Measurements from ENCODE around the gene EGFR.

EGFR gene

GRCh38 chr7:55077561-55078410 is 59.0 kb downstream of the EGFR start:
- H3K27me3 ChIP-seq (ENCODE audit: insufficient read depth, low read length) = no peaks in the 10 kb centered on the region
- no peaks in the 10 kb centered on the region for H3K9me3 ChIP-seq (ENCODE audit: low read length)
- no peaks in the 10 kb centered on the region for H3K4me1 ChIP-seq (ENCODE audit: insufficient read depth, low read length)
- no peak overlapping the region for H2AFZ ChIP-seq (ENCODE audit: low read depth, low read length)
- no peaks in the 10 kb centered on the region for H3K36me3 ChIP-seq (ENCODE audit: insufficient read depth, low read length)
- H3K4me3 ChIP-seq (ENCODE audit: low read length) = no peak overlapping the region

- no peaks in the 10 kb centered on the region for H3K36me3 ChIP-seq (ENCODE audit: insufficient read depth, low read length)
- H3K27me3 ChIP-seq (ENCODE audit: insufficient read depth, low read length) = no peaks in the 10 kb centered on the region
- H3K9me3 ChIP-seq (ENCODE audit: low read length) = no peaks in the 10 kb centered on the region
- no peak overlapping the region for H2AFZ ChIP-seq (ENCODE audit: low read depth, low read length)
- H3K4me3 ChIP-seq (ENCODE audit: low read length) = no peak overlapping the region
- H3K4me1 ChIP-seq (ENCODE audit: insufficient read depth, low read length) = no peaks in the 10 kb centered on the region
Observed at GRCh38 chr7:55078465-55079372, 59.9 kb downstream of the EGFR start.

DNA sequence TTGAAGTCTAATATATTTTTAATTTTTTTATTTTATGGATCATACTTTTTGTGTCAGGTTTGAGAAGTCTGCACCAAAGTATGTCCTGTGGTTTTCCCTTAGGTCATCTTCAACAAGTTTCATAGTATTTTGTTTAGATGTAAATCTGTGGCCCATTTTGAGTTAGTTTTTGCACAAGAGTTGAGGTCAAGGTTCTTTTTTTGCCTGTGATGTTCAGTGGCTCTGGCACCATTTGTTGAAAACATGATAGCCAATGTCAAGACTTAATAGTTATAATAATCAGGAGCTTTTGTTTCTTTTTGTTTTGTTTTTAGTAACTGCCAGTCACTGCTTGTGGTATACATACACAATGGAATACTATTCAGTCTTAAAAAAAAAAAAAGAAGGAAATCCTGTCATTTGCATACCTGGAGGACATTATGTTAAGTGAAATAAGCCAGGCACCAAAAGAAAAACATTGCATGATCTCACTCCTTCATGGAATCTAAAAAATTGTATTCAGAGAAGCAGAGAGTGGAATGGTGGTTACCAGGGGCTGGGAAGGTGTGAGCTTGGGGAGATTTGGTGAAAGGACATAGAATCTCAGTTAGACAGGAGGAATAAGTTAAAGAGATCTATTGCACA is 61.3 kb downstream of the EGFR start:
- Histone ChIP-seq H3K27me3 (ENCODE audit: insufficient read depth, low read length) (no peaks in the 10 kb centered on the region), H3K4me1 (ENCODE audit: insufficient read depth, low read length) (peaks cover 5% of the 10 kb centered on the region), H3K36me3 (ENCODE audit: insufficient read depth, low read length) (no peaks in the 10 kb centered on the region), H3K4me3 (ENCODE audit: low read length) (no peak overlapping the region), H2AFZ (ENCODE audit: low read depth, low read length) (no peak overlapping the region), H3K9me3 (ENCODE audit: low read length) (no peaks in the 10 kb centered on the region)

DNA sequence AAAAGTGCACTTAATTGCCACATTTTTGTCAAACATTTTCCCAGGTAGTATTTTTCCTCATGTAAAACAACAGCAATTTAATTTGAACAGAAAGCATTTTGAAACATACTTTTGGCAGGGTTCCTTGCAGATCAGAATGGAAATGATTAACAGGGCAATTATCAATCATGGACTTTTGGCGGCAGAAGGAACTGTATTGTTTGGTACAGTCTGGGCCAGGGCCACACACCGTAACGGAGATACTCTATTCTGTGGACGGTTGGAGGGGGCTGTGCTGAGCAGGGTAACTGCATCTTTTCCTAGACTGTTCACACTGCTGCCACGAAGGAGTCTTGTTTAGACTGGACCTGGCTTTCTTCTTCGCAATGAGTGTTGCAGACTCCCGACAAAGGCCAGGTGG is 62.3 kb downstream of the EGFR start:
- peaks cover 8% of the 10 kb centered on the region for H3K4me1 ChIP-seq (ENCODE audit: insufficient read depth, low read length)
- H2AFZ ChIP-seq (ENCODE audit: low read depth, low read length) = no peak overlapping the region

DNA sequence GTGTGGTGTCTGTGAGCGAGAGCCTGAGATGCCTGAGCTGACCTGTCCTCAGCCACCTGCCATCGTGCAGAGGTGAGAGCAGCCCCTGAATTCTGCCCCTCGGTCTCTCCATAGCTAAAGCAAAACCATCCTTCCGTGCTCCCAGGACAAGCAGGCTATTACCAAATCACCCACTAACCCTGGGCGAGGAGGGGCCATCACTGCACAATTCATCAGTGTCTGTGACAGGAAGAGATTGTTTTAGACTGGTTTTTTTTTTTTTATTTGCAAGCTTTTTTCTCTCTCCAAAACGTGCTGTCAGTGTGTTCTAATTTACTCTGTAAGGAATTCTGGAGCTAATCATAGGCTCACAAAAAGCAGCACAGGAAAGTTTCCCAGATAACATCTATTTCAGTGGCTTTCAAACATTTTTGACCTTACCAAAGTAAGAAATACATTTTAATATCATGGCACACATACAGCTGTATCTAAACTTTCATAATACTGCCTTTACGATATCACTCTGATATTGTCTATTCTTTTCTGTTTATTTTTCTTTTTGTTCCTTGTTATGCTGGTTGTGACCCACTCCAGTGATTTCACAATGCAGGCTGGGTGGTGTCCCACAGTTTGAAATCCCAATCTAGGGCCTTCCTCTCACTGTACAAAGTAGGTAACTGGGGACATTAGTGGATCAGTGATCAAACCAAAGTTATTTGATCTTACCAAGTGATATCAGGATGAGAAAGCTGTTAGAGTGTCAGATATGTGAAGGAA is 62.8 kb downstream of the EGFR start:
- Histone ChIP-seq H3K27me3 (ENCODE audit: insufficient read depth, low read length) (no peaks in the 10 kb centered on the region), H3K4me1 (ENCODE audit: insufficient read depth, low read length) (peaks cover 8% of the 10 kb centered on the region), H3K4me3 (ENCODE audit: low read length) (no peak overlapping the region), H3K36me3 (ENCODE audit: insufficient read depth, low read length) (no peaks in the 10 kb centered on the region), H3K9me3 (ENCODE audit: low read length) (no peaks in the 10 kb centered on the region), H2AFZ (ENCODE audit: low read depth, low read length) (no peak overlapping the region)

More for the DNA sequence above, 62.3 kb downstream of the EGFR start:
- H3K9me3 ChIP-seq (ENCODE audit: low read length) = no peaks in the 10 kb centered on the region
- no peaks in the 10 kb centered on the region for H3K27me3 ChIP-seq (ENCODE audit: insufficient read depth, low read length)
- H3K4me3 ChIP-seq (ENCODE audit: low read length) = no peak overlapping the region
- no peaks in the 10 kb centered on the region for H3K36me3 ChIP-seq (ENCODE audit: insufficient read depth, low read length)

DNA sequence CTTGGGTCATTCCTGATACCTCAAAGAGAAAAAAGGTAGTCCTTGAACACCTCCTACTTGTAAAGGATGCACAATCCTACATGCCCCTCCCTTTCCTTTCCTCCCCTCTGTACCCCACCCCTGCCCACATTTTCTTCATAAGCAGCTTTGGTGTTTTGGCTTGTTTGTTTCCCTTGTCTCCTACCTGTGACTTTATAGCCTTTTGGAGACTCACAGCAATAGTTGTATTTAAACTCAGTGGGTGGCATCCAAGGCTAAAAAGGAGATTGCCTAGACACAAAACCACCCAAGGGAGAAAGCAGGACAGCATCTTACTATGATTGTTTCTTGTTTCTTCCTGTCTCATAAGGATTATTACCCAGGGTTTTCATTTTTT is 63.4 kb downstream of the EGFR start:
- H3K36me3 ChIP-seq (ENCODE audit: insufficient read depth, low read length) = no peaks in the 10 kb centered on the region

GRCh38 chr7:55083206-55083605 is 64.4 kb downstream of the EGFR start:
- H3K36me3 ChIP-seq (ENCODE audit: insufficient read depth, low read length) = no peaks in the 10 kb centered on the region
- H3K4me3 ChIP-seq (ENCODE audit: low read length) = no peak overlapping the region

More for the DNA sequence above, 63.4 kb downstream of the EGFR start:
- Histone ChIP-seq H3K9me3 (ENCODE audit: low read length) (no peaks in the 10 kb centered on the region), H3K4me1 (ENCODE audit: insufficient read depth, low read length) (peaks cover 8% of the 10 kb centered on the region), H3K4me3 (ENCODE audit: low read length) (no peak overlapping the region), H3K27me3 (ENCODE audit: insufficient read depth, low read length) (no peaks in the 10 kb centered on the region), H2AFZ (ENCODE audit: low read depth, low read length) (no peak overlapping the region)

DNA sequence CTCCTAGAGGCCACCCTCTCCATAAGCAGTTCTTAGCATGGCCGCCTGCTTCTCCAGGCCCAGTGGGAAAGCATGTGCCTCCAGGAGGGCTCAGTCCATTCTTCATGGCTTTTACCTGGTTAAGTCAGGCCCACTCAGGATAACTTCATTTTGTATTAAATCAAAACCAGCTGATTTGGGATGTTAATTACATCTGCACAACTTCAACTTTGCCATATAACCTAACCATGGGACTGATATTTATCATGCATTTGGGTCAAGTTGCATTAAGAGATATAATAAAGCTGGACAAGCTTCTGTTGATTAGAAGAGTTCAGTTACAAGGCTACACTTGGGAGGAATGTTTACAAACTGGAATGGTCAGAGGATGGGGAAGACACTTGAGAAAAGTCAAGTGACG is 65.5 kb downstream of the EGFR start:
- H3K4me1 ChIP-seq (ENCODE audit: insufficient read depth, low read length) = peaks cover 8% of the 10 kb centered on the region
- H3K4me3 ChIP-seq (ENCODE audit: low read length) = no peak overlapping the region
- no peaks in the 10 kb centered on the region for H3K36me3 ChIP-seq (ENCODE audit: insufficient read depth, low read length)
- no peak overlapping the region for H2AFZ ChIP-seq (ENCODE audit: low read depth, low read length)
- no peaks in the 10 kb centered on the region for H3K9me3 ChIP-seq (ENCODE audit: low read length)
- no peaks in the 10 kb centered on the region for H3K27me3 ChIP-seq (ENCODE audit: insufficient read depth, low read length)

More at GRCh38 chr7:55083206-55083605, 64.4 kb downstream of the EGFR start:
- H3K4me1 ChIP-seq (ENCODE audit: insufficient read depth, low read length) = peaks cover 8% of the 10 kb centered on the region
- H3K9me3 ChIP-seq (ENCODE audit: low read length) = no peaks in the 10 kb centered on the region
- H2AFZ ChIP-seq (ENCODE audit: low read depth, low read length) = no peak overlapping the region
- no peaks in the 10 kb centered on the region for H3K27me3 ChIP-seq (ENCODE audit: insufficient read depth, low read length)

- Histone ChIP-seq H3K36me3 (ENCODE audit: insufficient read depth, low read length) (no peaks in the 10 kb centered on the region), H3K9me3 (ENCODE audit: low read length) (no peaks in the 10 kb centered on the region), H3K4me3 (ENCODE audit: low read length) (no peak overlapping the region), H3K27me3 (ENCODE audit: insufficient read depth, low read length) (no peaks in the 10 kb centered on the region), H3K4me1 (ENCODE audit: insufficient read depth, low read length) (peaks cover 13% of the 10 kb centered on the region), H2AFZ (ENCODE audit: low read depth, low read length) (no peak overlapping the region)
Observed at GRCh38 chr7:55085511-55086412, 66.9 kb downstream of the EGFR start.

DNA sequence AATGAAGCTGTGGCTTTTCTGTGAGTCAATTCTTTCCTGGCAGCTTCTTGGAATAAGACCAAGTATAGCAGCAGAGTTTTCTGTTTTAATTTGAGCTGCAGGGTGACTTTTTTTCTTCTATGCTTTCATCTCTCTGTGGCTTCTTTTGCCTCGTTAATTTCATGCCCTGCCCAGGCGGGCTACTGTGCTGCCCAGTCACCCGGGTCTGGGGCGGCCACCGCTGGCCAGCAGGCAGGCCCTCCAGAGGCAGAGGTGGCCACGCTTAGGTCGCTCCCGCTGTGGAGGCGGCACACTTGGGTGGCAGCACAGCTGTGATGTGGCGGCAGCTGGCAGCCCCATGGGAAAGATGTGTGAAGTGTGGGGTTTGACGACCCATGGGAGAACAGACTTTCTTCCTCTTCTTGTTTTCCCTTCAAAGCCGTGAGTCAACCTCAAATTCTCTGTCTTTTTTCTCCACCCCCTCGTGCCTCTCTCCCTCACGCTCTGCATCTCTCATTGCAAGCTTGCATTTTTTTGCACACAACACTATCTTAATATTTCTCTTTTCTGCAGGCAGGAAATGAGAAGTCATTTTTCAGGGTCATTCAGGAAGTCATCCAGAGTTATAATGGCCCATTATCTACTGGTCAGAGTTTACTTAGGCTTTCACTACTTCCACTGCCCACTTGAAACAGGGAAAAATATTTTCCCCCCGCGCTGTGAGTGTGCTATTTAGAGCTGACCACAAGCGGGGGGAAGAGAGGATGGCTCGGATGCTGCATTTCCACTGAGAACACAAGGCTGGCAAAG is 67.8 kb downstream of the EGFR start:
- Histone ChIP-seq H3K9me3 (ENCODE audit: low read length) (no peaks in the 10 kb centered on the region), H3K27me3 (ENCODE audit: insufficient read depth, low read length) (no peaks in the 10 kb centered on the region), H2AFZ (ENCODE audit: low read depth, low read length) (no peak overlapping the region), H3K36me3 (ENCODE audit: insufficient read depth, low read length) (no peaks in the 10 kb centered on the region), H3K4me3 (ENCODE audit: low read length) (no peak overlapping the region), H3K4me1 (ENCODE audit: insufficient read depth, low read length) (peaks cover 21% of the 10 kb centered on the region)

GRCh38 chr7:55087521-55087961 is 68.7 kb downstream of the EGFR start:
- no peaks in the 10 kb centered on the region for H3K36me3 ChIP-seq (ENCODE audit: insufficient read depth, low read length)
- peaks cover 26% of the 10 kb centered on the region for H3K4me1 ChIP-seq (ENCODE audit: insufficient read depth, low read length)
- H3K9me3 ChIP-seq (ENCODE audit: low read length) = no peaks in the 10 kb centered on the region
- no peak overlapping the region for H2AFZ ChIP-seq (ENCODE audit: low read depth, low read length)
- H3K4me3 ChIP-seq (ENCODE audit: low read length) = no peak overlapping the region
- no peaks in the 10 kb centered on the region for H3K27me3 ChIP-seq (ENCODE audit: insufficient read depth, low read length)

Data from neuron (in vitro differentiated cells).